ENCODE measurements around the gene SNRPB. TPM values are rescaled to one million over a fixed set of nuclear protein-coding genes. Genes with fewer than 3 reads are reported as not detected.
"Not testable (repeated sequence)": the region's sequence is repeated elsewhere in the genome, so short reads cannot be mapped to it uniquely, and the experiment has no call there.

The SNRPB gene
- total and polyA plus RNA-seq, 4 experiments from 2014 or later = 96.2 to 264 (median 171) TPM

DNA sequence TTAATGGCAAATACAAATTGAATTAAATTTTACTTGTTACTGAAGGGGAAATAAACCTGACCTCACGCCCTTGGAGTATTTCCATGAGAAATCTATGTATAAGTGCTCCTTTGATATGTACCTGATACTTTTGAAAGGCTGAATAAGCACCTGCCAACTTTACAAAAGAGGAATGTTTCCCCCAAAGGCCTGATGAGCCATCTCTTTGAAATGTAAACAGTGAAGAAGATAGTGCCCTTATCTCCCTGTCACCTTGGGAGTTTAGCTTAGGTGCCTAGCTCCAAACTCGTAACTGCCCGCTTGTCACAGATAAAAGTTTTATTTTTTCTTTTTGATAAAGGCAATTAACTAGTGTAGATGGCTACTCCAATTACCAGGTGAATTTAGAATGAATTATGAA, 39.2 kb upstream of the SNRPB start:
- Mint-ChIP-seq H3K4me1 (peaks cover 10 to 22% (median 16%) of the 10 kb centered on the region in 4 donors), H3K36me3 (peaks cover 5 to 6% of the 10 kb centered on the region in 2 donors), H3K4me3 (peak overlapping the region in 2 of 8 donors; percentile 37 to 50), H3K27me3 (peaks cover 8 to 15% of the 10 kb centered on the region in 2 donors), H3K27ac (no peak overlapping the region), H3K9me3 (no peaks in the 10 kb centered on the region)
- H3K4me1 ChIP-seq (ENCODE audit: insufficient read depth, low read length) = peaks cover 15% of the 10 kb centered on the region
- ChIA-PET POLR2A (ENCODE audit: partially characterized antibody) (interaction anchor here (1.0 to 3.7 kb wide), 5 partner anchors 12 to 142 kb away, joined by 3 to 36 read pairs (median 8); partner anchors contain the start of genes NOP56 and SNRPB), CTCF (ENCODE audit: partially characterized antibody) (interaction anchor here (9.6 kb wide), 1 partner anchor 13 kb away, joined by 117 read pairs; no protein-coding TSS in a partner anchor)
- no peak for DNase-seq
- H3K9me3 ChIP-seq (ENCODE audit: control insufficient read depth in 1 of 2, low read length in 2 of 2) = no peaks in the 10 kb centered on the region
- peaks cover 6% of the 10 kb centered on the region for H3K27me3 ChIP-seq (ENCODE audit: insufficient read depth, low read length)
- H3K27ac ChIP-seq (ENCODE audit: low read depth, low read length) = no peak overlapping the region
- intact Hi-C loops (cut with micrococcal nuclease) = loop anchor here (1.0 to 5.0 kb wide), 4 partner anchors 15 to 331 kb away; partner anchors contain the start of genes NOP56, PCED1A, SNRPB and VPS16
- H3K36me3 ChIP-seq (ENCODE audit: insufficient read depth, low read length) = no peaks in the 10 kb centered on the region
- H3K4me3 ChIP-seq (ENCODE audit: low read length in 2 of 2) = no peak overlapping the region

DNA sequence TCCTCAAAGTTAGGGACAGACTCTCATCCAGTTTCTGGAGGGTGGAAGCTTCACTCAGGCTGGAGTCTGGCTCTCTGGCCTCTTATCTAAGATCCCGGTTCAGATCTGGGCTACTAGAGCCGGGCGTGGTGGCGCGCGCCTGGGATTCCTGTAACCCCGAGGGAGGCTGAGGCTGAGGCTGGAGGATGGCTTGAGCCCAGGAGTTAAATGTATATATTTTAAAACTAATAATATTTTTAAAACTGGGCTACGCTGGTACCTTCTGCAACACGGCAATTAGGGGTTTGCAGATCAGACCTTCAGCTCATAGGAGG, 38.8 kb upstream of the SNRPB start:
- no peaks in the 10 kb centered on the region for H3K9me3 ChIP-seq (ENCODE audit: control insufficient read depth in 1 of 2, low read length in 2 of 2)
- intact Hi-C loops (cut with micrococcal nuclease) = loop anchor here (1.0 to 5.0 kb wide), 4 partner anchors 15 to 331 kb away; partner anchors contain the start of genes NOP56, PCED1A, SNRPB and VPS16
- POLR2A ChIA-PET (ENCODE audit: partially characterized antibody) = interaction anchor here (0.8 to 3.7 kb wide), 7 partner anchors 11 to 155 kb away, joined by 3 to 36 read pairs (median 5); partner anchors contain the start of genes NOP56 and SNRPB
- peak overlapping the region; percentile 62 for H3K27ac ChIP-seq (ENCODE audit: low read depth, low read length)
- peaks cover 15% of the 10 kb centered on the region for H3K4me1 ChIP-seq (ENCODE audit: insufficient read depth, low read length)
- peak overlapping the region; percentile 89 to 96 for H3K4me3 ChIP-seq (ENCODE audit: low read length in 2 of 2)
- H3K4me3 Mint-ChIP-seq = peak overlapping the region; percentile 98 to 100 (median 100)
- CTCF ChIA-PET (ENCODE audit: partially characterized antibody) = interaction anchor here (9.6 kb wide), 1 partner anchor 13 kb away, joined by 117 read pairs; no protein-coding TSS in a partner anchor
- DNase-seq = no peak
- peaks cover 8 to 15% of the 10 kb centered on the region in 2 donors for H3K27me3 Mint-ChIP-seq
- no peaks in the 10 kb centered on the region for H3K9me3 Mint-ChIP-seq
- no peaks in the 10 kb centered on the region for H3K36me3 ChIP-seq (ENCODE audit: insufficient read depth, low read length)
- peaks cover 10 to 22% (median 16%) of the 10 kb centered on the region in 4 donors for H3K4me1 Mint-ChIP-seq
- peak overlapping the region; percentile 92 to 99 (median 96) for H3K27ac Mint-ChIP-seq
- peaks cover 6% of the 10 kb centered on the region in 2 donors for H3K36me3 Mint-ChIP-seq
- peaks cover 6% of the 10 kb centered on the region for H3K27me3 ChIP-seq (ENCODE audit: insufficient read depth, low read length)

DNA sequence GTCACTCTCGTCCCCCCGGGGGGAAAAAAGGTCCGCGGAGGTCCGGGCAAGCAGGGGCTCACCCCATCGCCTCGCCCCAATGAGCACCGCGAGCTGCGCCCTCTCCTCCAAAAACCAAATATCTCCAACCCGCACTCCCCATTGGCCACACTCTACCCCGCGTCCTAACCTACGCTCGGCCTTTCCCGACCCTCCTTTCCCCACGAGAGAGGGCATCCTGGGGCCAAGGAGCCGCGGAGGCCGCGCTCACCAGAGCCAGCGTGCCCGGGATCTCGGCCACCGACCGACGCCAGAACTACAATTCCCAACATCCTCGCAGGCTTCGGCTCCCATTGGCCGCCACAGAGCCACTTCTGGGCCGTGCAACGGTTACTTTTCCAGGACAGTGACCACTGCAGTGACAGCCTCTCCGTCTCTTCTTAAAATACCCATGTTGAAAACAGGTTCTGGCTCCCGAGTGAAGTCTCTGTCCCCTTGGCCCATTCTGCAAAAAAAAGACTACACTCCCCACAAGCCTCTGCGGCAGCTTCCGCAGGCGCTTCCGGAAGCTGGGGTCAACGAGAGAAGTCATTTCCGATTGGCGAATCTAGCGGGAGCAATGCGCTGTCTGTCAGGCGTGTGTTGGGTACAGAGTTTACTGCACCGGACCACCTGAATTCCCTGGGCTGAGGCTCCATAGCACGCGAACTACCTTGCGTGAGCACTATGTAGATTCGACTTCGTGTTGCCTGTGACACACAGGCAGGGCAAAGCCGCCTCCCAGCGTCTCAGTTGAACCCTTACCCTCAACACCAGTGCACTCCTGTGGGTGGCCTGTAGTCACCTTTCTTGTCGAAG, 38.3 kb upstream of the SNRPB start, which contains the start of gene ZNF343:
TSS of gene ZNF343 (minus strand) at position 285 of the 837 bp plus-strand sequence. CDS start 15,020 bp downstream, outside the sequence.
- peak within 1 kb of the TSS; percentile 92 to 99 (median 96) for H3K27ac Mint-ChIP-seq

DNA sequence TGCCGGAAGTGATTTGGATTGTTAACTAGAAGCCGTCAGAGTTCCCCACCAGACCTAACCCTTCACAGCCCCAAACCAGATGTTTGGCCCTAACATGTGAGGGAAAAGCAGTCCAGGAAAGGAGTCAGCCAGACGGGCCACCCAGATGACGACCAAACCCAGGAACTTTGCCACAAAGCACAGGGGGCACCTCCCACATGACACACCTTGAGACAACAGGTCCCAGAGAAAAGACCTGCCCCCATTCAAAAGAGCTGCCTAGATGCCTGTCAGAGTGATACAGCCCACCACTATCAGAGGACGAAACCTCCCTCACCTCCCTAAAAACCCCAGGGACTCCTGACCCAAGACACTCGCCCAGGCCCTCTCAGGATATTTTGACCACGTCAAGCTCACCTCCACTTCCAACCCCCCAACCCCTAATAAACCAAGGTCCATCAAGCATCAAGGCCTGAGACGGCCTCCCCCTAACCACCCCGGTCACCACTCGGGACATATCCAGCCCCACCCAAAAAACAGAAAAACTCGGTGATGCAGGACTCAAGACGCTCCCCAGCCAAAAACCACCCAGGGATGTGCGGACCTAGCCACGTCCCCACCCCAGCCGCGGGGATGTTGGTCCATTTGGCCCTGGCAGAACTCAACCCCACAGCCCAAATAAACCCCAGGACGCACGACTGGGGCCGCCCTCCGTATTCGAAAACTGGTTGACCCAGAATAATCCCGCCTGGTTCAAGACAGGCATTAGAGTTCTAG, 37.5 kb upstream of the SNRPB start:
- ChIA-PET CTCF (ENCODE audit: partially characterized antibody) (interaction anchor here (0.8 to 9.6 kb wide), 3 partner anchors 14 to 608 kb away, joined by 3 to 117 read pairs (median 4); no protein-coding TSS in a partner anchor), POLR2A (ENCODE audit: partially characterized antibody) (interaction anchor here (0.7 to 3.7 kb wide), 7 partner anchors 12 to 405 kb away, joined by 3 to 36 read pairs (median 5); partner anchors contain the start of genes NOP56 and SNRPB)
- Mint-ChIP-seq H3K9me3 (no peaks in the 10 kb centered on the region), H3K36me3 (peaks cover 6 to 8% of the 10 kb centered on the region in 2 donors), H3K27me3 (peaks cover 8 to 10% of the 10 kb centered on the region in 2 donors), H3K27ac (peak overlapping the region; percentile 83 to 99 (median 93)), H3K4me3 (peak overlapping the region; percentile 98 to 100 (median 100)), H3K4me1 (peaks cover 11 to 24% (median 17%) of the 10 kb centered on the region in 4 donors)
- Histone ChIP-seq H3K9me3 (ENCODE audit: control insufficient read depth in 1 of 2, low read length in 2 of 2) (no peaks in the 10 kb centered on the region), H3K36me3 (ENCODE audit: insufficient read depth, low read length) (no peaks in the 10 kb centered on the region), H3K27me3 (ENCODE audit: insufficient read depth, low read length) (peaks cover 6% of the 10 kb centered on the region), H3K4me1 (ENCODE audit: insufficient read depth, low read length) (peaks cover 15% of the 10 kb centered on the region), H3K4me3 (ENCODE audit: low read length in 2 of 2) (peak overlapping the region; percentile 89 to 96), H3K27ac (ENCODE audit: low read depth, low read length) (peak overlapping the region; percentile 62)
- intact Hi-C loops (cut with micrococcal nuclease) = loop anchor here (2.0 to 5.0 kb wide), 2 partner anchors 144 to 333 kb away; partner anchors contain the start of genes NOP56, PCED1A and VPS16
- no peak for DNase-seq

More for the DNA sequence above, 38.3 kb upstream of the SNRPB start, which contains the start of gene ZNF343:
- POLR2A ChIA-PET (ENCODE audit: partially characterized antibody) = interaction anchor here (0.8 to 3.7 kb wide), 8 partner anchors 11 to 406 kb away, joined by 3 to 36 read pairs (median 4); partner anchors contain the start of genes NOP56 and SNRPB
- Mint-ChIP-seq H3K27me3 (peaks cover 8 to 14% of the 10 kb centered on the region in 2 donors), H3K4me1 (peaks cover 10 to 22% (median 16%) of the 10 kb centered on the region in 4 donors), H3K9me3 (no peaks in the 10 kb centered on the region), H3K36me3 (peaks cover 6% of the 10 kb centered on the region in 2 donors), H3K4me3 (peak within 1 kb of the TSS; percentile 98 to 100 (median 100))
- H3K27ac ChIP-seq (ENCODE audit: low read depth, low read length) = peak within 1 kb of the TSS; percentile 62
- peaks cover 6% of the 10 kb centered on the region for H3K27me3 ChIP-seq (ENCODE audit: insufficient read depth, low read length)
- CTCF ChIA-PET (ENCODE audit: partially characterized antibody) = interaction anchor here (9.6 kb wide), 1 partner anchor 13 kb away, joined by 117 read pairs; no protein-coding TSS in a partner anchor
- peak within 1 kb of the TSS; percentile 89 to 96 for H3K4me3 ChIP-seq (ENCODE audit: low read length in 2 of 2)
- no peaks in the 10 kb centered on the region for H3K9me3 ChIP-seq (ENCODE audit: control insufficient read depth in 1 of 2, low read length in 2 of 2)
- H3K36me3 ChIP-seq (ENCODE audit: insufficient read depth, low read length) = no peaks in the 10 kb centered on the region
- H3K4me1 ChIP-seq (ENCODE audit: insufficient read depth, low read length) = peaks cover 15% of the 10 kb centered on the region
- intact Hi-C loops (cut with micrococcal nuclease) = loop anchor here (1.0 to 5.0 kb wide), 4 partner anchors 15 to 332 kb away; partner anchors contain the start of genes NOP56, PCED1A, SNRPB and VPS16
- DNase-seq = peak; percentile 81 to 84 (median 83)

DNA sequence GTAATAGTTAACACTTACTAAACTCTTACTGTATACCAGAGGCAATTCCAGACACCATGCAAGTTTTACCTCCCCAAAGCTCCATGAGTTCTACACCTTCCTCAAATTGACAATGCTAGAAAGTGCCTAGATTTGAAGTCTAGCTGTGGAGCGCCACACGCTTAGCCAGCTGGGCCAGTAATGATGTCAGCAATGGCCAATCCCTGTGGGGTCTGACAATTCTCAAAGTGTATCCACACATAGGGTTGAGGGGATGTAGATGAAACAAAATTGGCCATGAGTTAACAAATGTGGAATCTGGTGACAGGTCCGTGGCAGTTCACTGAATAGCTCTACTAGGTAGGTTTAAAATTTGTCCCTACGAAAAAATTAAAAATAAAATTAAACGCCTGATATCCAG, 36.9 kb upstream of the SNRPB start:
- H3K27me3 Mint-ChIP-seq = peaks cover 8 to 10% of the 10 kb centered on the region in 2 donors
- intact Hi-C loops (cut with micrococcal nuclease) = loop anchor here (5.0 kb wide), 1 partner anchor 145 kb away; the partner anchor contains the start of gene NOP56

DNA sequence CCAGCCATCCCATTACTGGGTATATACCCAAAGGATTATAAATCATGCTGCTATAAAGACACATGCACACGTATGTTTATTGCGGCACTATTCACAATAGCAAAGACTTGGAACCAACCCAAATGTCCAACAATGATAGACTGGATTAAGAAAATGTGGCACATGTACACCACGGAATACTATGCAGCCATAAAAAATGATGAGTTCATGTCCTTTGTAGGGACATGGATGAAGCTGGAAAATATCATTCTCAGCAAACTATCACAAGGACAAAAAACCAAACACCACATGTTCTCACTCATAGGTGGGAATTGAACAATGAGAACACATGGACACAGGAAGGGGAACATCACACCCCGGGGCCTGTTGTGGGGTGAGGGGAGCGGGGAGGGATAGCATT, 35.8 kb upstream of the SNRPB start:
- H3K9me3 ChIP-seq (ENCODE audit: control insufficient read depth in 1 of 2, low read length in 2 of 2); H3K27me3 ChIP-seq (ENCODE audit: insufficient read depth, low read length); POLR2A ChIA-PET (ENCODE audit: partially characterized antibody); H3K36me3 ChIP-seq (ENCODE audit: insufficient read depth, low read length); H3K9me3 Mint-ChIP-seq; H3K27me3 Mint-ChIP-seq; H3K4me3 ChIP-seq (ENCODE audit: low read length in 2 of 2); H3K27ac Mint-ChIP-seq; DNase-seq; H3K4me3 Mint-ChIP-seq; H3K27ac ChIP-seq (ENCODE audit: low read depth, low read length): not testable (repeated sequence)
- peaks cover 13 to 33% (median 18%) of the 10 kb centered on the region in 4 donors for H3K4me1 Mint-ChIP-seq
- H3K4me1 ChIP-seq (ENCODE audit: insufficient read depth, low read length) = peaks cover 15% of the 10 kb centered on the region
- intact Hi-C loops (cut with micrococcal nuclease) = loop anchor here (5.0 kb wide), 1 partner anchor 146 kb away; the partner anchor contains the start of gene NOP56
- CTCF ChIA-PET (ENCODE audit: partially characterized antibody) = interaction anchor here (0.7 to 9.6 kb wide), 2 partner anchors 16 to 69 kb away, joined by 3 to 117 read pairs; no protein-coding TSS in a partner anchor
- peaks cover 6 to 12% of the 10 kb centered on the region in 2 donors for H3K36me3 Mint-ChIP-seq

More for the DNA sequence above, 36.9 kb upstream of the SNRPB start:
- H3K36me3 ChIP-seq (ENCODE audit: insufficient read depth, low read length) = no peaks in the 10 kb centered on the region
- no peaks in the 10 kb centered on the region for H3K9me3 ChIP-seq (ENCODE audit: control insufficient read depth in 1 of 2, low read length in 2 of 2)
- H3K36me3 Mint-ChIP-seq = peaks cover 6 to 12% of the 10 kb centered on the region in 2 donors
- H3K27ac ChIP-seq (ENCODE audit: low read depth, low read length) = no peak overlapping the region
- H3K4me1 ChIP-seq (ENCODE audit: insufficient read depth, low read length) = peaks cover 15% of the 10 kb centered on the region
- ChIA-PET CTCF (ENCODE audit: partially characterized antibody) (interaction anchor here (0.8 to 9.6 kb wide), 3 partner anchors 15 to 608 kb away, joined by 3 to 117 read pairs (median 4); no protein-coding TSS in a partner anchor), POLR2A (ENCODE audit: partially characterized antibody) (interaction anchor here (0.7 to 3.7 kb wide), 4 partner anchors 15 to 145 kb away, joined by 3 to 36 read pairs (median 10); partner anchors contain the start of genes NOP56 and SNRPB)
- peak overlapping the region; percentile 98 to 100 (median 100) for H3K4me3 Mint-ChIP-seq
- peak overlapping the region in 2 of 7 donors; percentile 66 to 87 for H3K27ac Mint-ChIP-seq
- H3K4me1 Mint-ChIP-seq = peaks cover 13 to 29% (median 18%) of the 10 kb centered on the region in 4 donors
- no peak for DNase-seq
- H3K27me3 ChIP-seq (ENCODE audit: insufficient read depth, low read length) = peaks cover 6% of the 10 kb centered on the region
- H3K4me3 ChIP-seq (ENCODE audit: low read length in 2 of 2) = no peak overlapping the region
- H3K9me3 Mint-ChIP-seq = no peaks in the 10 kb centered on the region
